ENCODE measurements around the gene PPTC7.
A peak's percentile ranks its signal among the peaks of the same experiment; 100 is the strongest.

Gene PPTC7

GRCh38 chr12:110503432-110503831, 79.7 kb downstream of the PPTC7 start:
- Mint-ChIP-seq H3K27me3 (no peaks in the 10 kb centered on the region), H3K27ac (peak overlapping the region in 1 of 2 donors; percentile 98), H3K9me3 (no peaks in the 10 kb centered on the region), H3K4me3 (peak overlapping the region in 1 of 2 donors; percentile 26), H3K4me1 (peaks cover 32% of the 10 kb centered on the region)
- ATAC-seq (no peak), DNase-seq (no peak)

GRCh38 chr12:110501752-110502738, 81.1 kb downstream of the PPTC7 start, which contains the start of the genes RAD9B and VPS29:
Gene RAD9B (plus strand): TSS chr12:110502331. CDS start chr12:110502338, 7 bp downstream.
Gene VPS29 (minus strand): TSS chr12:110502111. CDS start chr12:110502051, 60 bp downstream.
- Mint-ChIP-seq H3K4me1 (peaks cover 32% of the 10 kb centered on the region), H3K27me3 (no peaks in the 10 kb centered on the region), H3K4me3 (peak within 1 kb of the TSS; percentile 91 to 98), H3K27ac (peak within 1 kb of the TSS; percentile 98 to 99), H3K9me3 (no peaks in the 10 kb centered on the region)
- peak; percentile 97 for ATAC-seq
- peak; percentile 99 to 100 for DNase-seq

GRCh38 chr12:110501399-110501751, 81.7 kb downstream of the PPTC7 start:
- peaks cover 32% of the 10 kb centered on the region for H3K4me1 Mint-ChIP-seq
- DNase-seq (no peak), ATAC-seq (no peak)
- peak overlapping the region; percentile 98 to 99 for H3K27ac Mint-ChIP-seq
- H3K4me3 Mint-ChIP-seq = peak overlapping the region; percentile 91 to 98
- no peaks in the 10 kb centered on the region for H3K27me3 Mint-ChIP-seq
- H3K9me3 Mint-ChIP-seq = no peaks in the 10 kb centered on the region

- Mint-ChIP-seq H3K4me1 (peaks cover 32% of the 10 kb centered on the region), H3K4me3 (peak overlapping the region; percentile 71 to 81), H3K27ac (peak overlapping the region; percentile 90 to 97), H3K9me3 (no peaks in the 10 kb centered on the region), H3K27me3 (no peaks in the 10 kb centered on the region)
- no peak for DNase-seq
- no peak for ATAC-seq
Measured at GRCh38 chr12:110498984-110499706, 84.0 kb downstream of the PPTC7 start.
